H1 (cell line): ENCODE data around the gene HIPK2. TPM values are rescaled to one million over a fixed set of nuclear protein-coding genes. Genes with fewer than 3 reads are reported as not detected.

Source experiments
- CHD1 ChIP-seq: IDR thresholded peaks from 2 replicates; pipeline ENCODE4 v1.6.1; 2012; ENCODE audit warnings: low read depth, low read length, improper control_type of control experiment
- JUND ChIP-seq: IDR thresholded peaks from 2 replicates; pipeline ENCODE4 v1.6.1; 2011; ENCODE audit warnings: mild to moderate bottlenecking, improper control_type of control experiment, low read length
- KDM1A ChIP-seq: fragments of 200-600, 300-600 bp; sonication (generic); IDR thresholded peaks from 2 replicates; pipeline ENCODE4 v1.7.1; 2016; ENCODE audit warnings: mild to moderate bottlenecking, low read length, borderline replicate concordance
- KDM4A ChIP-seq: IDR thresholded peaks from one replicate; pipeline ENCODE4 v1.7.1; 2012; ENCODE audit warnings: low read depth, mild to moderate bottlenecking, moderate library complexity, low read length, inconsistent platforms; ENCODE audit not compliant: severe bottlenecking
- TBP ChIP-seq: IDR thresholded peaks from 2 replicates; pipeline ENCODE4 v1.6.1; 2011; ENCODE audit warnings: low read depth, low read length, improper control_type of control experiment
- polyA plus RNA-seq, 7 experiments: library from polyadenylated mRNA; depleted of rRNA in 3 of 7; stranded (reverse) in 5 of 7; unstranded in 2 of 7; fragments of >200 nt in 5 of 7; fragments of 200-250 nt in 2 of 7; gene quantifications; 1 replicate in 5 of 7; 2 replicates in 1 of 7; 4 replicates in 1 of 7; pipeline versions ENCODE4 v1.2.1 to v1.2.3, GENCODE V29; 2011 to 2013; ENCODE audit warnings: missing spikeins in 2 of 7, mixed read lengths in 2 of 7
- total RNA-seq: library from RNA; stranded (reverse); fragmentation: NEBNext Ultra II Directional; extraction: Animal tissue kit (Norgen Biotek cat#: 25700); gene quantifications from 2 replicates; pipeline ENCODE4 v1.2.1, GENCODE V29; 2021

The HIPK2 gene
- total and polyA plus RNA-seq, 2 of the 8 experiments (the other 6 are each of a cell fraction or from before 2014, with no cell fraction given): 8.3 to 24.3 TPM

- TF ChIP-seq KDM4A (no peak), JUND (no peak), KDM1A (no peak), CHD1 (no peak), TBP (no peak)
These were observed 28.9 kb downstream of the HIPK2 start (continued) for GRCh38 chr7:139748941-139749340.
